HTERT RPE-1 (cell line): ENCODE measurements around the gene ZNF573.
"Not testable (repeated sequence)": the region's sequence is repeated elsewhere in the genome, so short reads cannot be mapped to it uniquely, and the experiment has no call there.

Experiments used
- in situ Hi-C: fragments of 300-500 bp; cut with MboI; formaldehyde crosslinking; loops from 4 replicates; pipeline ENCODE4 v1.14.3; 2020; ENCODE audit warnings: low sequenced_read_pairs

ZNF573 gene

DNA sequence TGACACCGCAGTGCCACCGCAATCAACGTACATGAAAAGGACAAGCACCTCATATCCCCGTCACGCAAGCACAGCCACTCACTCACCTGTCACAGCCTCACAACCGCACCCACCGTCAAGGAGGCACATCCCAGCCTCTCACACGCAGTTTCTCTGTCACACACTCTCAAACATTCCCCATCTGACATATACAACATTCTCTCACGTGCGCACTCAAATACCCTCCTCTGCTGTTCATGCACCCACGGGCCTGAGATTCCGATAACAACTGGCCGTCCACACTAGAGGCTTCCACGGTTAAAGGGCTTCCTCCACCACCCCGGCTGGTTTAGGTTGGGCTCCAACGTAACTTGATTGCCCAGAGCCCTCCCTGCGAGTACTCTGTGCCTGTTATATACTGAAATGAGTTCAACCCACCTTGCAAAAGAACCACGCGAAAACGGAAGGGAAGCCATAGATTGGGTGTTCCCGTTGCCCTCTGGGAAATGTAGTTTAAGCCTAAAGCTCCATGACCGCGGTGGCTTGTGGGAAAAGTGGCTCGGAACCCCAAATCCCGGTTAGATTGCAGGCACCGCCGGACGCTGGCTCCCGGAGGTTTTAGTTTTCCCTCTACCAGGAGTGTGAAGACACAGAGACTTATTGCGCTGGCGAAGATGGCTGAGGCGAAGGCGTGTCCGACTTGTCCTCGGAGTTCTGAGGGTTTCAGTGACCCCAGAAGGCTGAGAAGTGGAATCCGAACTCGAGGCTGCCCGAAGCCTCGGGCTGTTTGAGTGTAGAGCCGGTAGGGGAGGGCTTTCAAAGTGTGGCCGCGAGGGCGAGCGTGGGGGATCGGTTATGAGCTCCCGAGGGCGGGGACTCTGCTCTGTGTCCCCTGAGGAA lies at the start of gene ZNF573:
TSS of gene ZNF573 (minus strand) at position 460 of the 879 bp plus-strand sequence. CDS start 5,857 bp downstream, outside the sequence.
- in situ Hi-C loops = no loop called here

DNA sequence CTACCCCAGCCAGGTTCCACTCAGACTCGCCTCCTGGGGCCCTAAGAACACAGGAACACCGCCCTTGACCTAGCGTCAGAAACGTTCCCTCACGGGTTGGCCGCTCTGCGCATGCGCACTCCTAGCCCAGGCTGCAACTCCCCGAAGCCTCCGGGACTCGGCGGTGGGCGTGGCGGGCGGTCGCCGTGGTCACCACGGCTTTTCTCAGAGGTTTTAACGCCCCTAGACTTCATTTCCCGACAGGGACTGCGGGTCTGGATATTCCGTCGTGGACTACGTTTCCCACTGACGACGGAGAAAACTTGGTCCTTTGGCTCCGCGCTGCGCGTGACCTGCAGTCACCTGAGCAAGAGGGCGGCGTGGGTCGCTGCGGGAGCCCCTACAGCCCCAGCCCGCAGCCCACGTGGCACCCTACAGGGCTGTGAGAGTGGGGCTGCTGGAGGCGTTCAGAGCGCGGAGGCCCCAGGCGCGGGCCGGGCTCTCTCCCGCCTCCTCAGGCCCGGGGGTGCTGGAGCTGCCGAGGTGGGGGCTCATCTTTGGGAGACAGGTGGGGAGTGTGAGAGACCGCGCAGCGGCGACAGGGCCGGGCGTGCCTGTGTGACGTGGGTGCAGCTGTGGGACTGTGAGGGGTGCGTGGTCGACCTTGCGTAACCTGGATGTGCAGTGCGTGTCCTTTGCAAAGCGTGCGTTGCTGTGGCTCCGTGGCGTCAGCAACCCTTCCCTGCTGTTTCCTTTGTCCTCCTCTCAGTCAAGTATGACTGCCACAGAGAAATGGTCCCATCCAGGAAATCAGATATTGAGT lies 38.0 kb upstream of the ZNF573 start:
- in situ Hi-C loops = no loop called here

DNA sequence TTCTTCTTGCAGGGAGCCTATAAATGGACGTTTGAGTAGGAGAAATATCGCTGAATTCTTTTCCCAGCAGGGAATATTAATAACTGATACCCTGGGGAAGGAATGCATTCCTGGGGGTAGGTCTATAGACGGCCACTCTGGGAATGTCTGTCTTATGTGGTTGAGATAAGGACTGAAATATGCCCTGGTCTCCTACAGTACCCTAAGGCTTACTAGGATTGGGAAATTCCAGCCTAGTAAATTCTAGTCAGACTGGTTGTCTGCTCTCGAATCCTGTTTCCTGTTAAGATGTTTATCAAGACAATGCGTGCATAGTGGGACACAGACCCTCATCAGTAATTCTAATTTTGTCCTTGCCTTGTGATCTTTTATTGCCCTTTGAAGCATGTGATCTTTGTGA lies 36.2 kb upstream of the ZNF573 start:
- in situ Hi-C loops = not testable (repeated sequence)

DNA sequence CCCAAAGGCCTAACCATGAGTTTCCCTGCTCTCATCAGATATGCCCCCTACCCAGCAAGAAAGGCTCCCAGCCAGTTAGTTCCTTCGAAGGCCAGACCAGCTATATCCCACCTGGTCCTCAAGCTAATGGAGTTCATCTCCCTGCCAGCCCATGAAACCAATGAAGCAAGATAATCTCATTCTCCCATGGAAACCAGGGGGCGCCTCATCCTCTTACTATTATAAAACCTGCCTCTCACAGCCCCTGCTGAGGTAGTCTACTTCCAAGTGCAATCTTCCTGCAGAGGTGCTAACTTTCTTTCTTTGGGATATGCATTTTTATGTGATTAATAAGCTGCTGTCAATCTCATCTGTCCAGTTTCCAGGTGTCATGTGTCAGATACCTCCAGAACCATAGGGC lies 34.0 kb upstream of the ZNF573 start:
- in situ Hi-C loops = no loop called here

DNA sequence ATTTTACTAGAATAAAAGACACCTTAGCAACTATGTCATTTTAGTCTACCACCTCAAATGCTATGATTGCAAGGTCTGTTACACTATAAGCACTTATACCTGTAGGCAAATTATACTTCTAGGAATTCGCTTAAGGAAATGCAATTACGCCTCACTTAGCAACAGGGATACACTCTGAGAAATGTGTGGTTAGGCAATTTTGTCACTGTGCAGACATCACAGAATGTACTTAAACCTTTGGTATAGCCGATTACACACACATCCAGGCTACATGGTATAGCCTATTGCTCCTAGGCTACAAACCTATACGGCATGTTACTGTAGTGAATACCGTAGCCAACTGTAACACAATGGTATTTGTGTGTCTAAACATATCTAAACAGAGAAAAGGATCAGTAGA lies 30.0 kb upstream of the ZNF573 start:
- in situ Hi-C loops = no loop called here

DNA sequence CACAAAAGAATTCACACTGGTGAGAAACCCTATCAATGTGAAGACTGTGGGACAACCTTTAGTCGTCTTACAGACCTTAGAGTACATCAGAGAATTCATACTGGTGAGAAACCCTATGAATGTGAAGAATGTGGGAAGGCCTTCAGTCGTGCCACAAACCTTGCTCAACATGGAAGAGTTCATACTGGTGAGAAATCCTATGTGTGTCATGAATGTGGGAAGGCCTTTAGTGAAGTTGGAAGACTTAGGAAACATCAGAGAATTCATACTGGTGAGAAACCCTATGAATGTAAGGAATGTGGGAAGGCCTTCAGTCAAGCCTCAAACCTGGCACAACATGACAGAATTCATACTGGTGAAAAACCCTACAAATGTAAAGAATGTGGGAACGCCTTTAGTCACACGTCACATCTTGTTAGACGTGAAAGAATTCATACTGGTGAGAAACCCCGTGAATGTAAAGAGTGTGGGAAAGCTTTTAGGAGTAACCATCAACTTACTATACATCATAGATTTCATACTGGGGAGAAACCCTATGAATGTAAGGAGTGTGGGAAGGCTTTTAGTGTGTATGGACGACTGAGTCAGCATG lies 24.0 kb upstream of the ZNF573 start:
- in situ Hi-C loops = no loop called here

DNA sequence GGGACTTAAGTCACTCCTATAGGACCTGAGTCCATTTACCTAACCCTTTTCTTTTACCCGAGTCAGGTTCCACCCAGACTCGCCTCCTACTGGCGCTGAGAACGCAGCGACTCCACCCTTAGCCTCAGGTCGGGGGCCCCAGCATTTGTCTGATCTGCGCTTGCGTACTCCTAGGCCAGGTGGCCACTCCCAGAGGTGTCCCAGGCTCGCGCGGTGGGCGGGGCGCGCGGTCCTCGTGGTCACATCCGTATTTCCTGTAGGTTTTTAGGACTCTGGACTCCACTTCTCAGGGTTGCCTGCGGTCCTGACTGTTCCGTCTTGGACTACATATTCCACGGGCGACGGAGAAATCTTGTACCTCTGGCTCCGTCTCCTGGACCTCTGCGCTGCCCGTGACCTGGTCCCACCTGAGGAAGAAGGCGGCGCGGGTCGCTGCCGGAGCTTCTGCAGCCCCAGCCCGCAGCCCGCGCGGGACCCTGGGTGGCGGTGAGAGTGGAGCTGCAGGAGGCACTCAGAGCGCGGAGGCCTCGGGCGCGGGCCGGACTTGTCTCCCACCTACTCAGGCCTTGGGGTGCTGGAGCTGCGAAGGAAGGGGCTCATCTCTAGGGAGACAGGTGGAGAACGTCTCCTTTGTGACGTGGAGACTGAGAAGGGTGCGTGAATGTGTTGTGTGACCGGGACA lies 11.0 kb upstream of the ZNF573 start:
- in situ Hi-C loops = no loop called here

DNA sequence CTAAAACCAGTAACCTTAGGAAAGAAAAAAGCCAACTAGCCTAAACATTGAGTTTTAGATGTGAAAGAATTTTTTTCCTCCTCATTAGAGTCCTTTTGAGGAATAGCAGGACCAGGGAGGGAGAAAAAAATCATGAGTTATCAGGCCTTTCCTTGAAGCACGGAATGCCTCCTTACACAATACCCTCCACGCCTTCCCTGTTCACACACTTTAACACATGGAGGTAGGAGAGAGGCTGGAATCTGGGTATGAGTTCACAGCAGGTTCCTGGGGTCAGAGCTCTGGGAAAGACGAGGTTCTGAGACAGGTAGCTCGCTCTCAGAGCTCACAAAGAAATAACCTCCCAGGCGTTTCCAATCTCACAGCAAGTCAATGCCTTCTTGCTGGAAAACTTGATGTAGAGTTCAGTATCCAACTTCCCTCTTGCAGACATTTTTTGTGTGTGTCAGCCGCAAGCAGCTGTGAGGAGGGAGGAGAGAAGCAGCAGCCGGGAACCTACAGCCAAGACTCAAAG lies 716 bp downstream of the ZNF573 start:
- in situ Hi-C loops = no loop called here

DNA sequence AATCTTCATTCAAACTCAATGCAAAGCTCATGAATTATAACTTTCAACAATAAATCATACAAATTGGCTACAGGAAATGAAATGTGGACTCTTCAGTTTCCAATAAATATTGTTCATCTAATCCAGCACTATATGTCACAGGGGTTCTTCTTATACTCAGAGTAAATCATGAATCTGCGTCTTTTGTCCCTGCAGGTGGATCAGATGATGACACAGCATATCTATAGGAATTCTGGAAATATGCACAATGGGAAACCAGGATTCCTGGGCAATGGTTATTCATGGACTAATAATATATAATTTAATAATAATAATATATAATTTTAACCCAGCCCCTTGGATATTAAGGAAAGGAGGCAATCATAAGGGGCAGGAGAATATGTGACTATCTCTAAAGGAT lies 8.4 kb downstream of the ZNF573 start:
- in situ Hi-C loops = no loop called here

DNA sequence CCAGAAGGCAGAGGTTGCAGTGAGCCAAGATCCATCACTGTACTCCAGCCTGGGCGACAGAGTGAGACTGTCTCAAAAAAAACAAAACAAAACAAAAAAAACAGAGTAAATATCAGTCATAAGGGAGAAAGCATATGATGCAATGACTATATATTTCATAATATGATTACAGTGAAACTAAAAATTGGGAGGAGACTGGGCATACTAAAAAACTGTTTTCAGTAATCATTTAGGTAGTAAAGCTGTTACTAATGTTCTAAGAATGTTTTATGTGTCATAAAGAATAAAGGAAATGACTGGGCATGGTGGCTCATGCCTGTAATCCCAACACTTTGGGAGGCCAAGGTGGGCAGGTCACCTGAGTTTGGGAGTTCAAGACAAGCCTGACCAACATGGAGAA lies 15.9 kb downstream of the ZNF573 start:
- in situ Hi-C loops = no loop called here

DNA sequence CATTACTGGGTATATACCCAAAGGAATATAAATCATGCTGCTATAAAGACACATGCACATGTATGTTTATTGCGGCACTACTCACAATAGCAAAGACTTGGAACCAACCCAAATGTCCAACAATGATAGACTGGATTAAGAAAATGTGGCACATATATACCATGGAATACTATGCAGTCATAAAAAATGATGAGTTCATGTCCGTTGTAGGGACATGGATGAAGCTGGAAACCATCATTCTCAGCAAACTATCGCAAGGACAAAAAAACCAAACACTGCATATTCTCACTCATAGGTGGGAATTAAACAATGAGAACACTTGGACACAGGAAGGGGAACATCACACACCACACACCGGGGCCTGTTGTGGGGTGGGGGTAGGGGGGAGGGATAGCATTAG lies 21.7 kb downstream of the ZNF573 start:
- in situ Hi-C loops = not testable (repeated sequence)

DNA sequence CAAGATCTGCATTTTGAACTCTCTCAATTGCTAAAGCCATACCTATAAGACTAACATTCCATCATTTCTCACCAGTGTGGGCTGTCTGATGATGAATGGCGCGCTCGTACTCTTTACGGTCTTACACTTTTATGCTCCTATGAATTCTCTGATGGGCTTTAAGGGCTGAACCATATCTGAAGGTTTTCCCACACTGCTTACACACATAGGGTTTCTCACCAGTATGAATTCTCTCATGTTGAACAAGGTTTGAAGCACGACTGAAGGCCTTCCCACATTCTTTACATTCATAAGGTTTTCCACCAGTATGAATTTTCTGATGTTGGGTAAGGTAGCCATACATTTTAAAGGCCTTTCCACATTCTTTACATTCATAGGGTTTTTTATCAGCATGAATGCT lies 41.0 kb downstream of the ZNF573 start:
- in situ Hi-C loops = no loop called here

DNA sequence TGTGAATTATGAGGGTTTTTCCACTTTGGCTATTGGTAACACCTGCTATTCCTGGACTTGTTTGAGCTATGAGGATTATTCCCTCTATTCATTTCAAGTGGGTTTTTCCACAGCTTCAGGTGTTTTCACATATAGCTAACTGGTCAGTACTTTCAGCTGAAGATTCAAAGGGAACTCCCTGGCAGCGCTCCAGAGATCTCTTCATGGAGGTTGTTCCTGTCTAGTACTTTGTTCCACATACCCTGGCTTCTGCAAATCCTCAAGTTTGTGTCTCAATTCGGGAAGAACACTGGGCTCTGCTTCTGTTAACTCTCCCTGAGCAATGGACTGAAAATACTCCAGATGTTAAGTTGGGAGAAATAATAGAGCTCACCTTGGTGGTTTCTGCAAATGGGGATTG lies 54.2 kb downstream of the ZNF573 start:
- in situ Hi-C loops = no loop called here

DNA sequence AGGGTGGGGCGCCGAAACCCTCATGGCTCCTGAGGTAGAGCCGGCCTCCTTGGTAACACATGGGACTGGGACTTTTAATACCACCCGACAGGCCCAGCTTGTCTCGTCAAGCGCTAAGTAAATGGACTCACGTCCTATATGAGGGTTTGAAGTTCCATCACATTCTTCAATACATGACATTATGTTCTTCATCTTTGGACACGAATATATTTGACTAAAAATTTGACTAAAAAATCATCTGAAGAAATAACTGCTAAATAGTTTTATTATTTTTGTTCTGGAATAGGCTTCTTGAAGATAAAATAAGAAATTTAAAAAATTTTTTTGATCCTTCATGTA lies 59.5 kb downstream of the ZNF573 start:
- in situ Hi-C loops = no loop called here

DNA sequence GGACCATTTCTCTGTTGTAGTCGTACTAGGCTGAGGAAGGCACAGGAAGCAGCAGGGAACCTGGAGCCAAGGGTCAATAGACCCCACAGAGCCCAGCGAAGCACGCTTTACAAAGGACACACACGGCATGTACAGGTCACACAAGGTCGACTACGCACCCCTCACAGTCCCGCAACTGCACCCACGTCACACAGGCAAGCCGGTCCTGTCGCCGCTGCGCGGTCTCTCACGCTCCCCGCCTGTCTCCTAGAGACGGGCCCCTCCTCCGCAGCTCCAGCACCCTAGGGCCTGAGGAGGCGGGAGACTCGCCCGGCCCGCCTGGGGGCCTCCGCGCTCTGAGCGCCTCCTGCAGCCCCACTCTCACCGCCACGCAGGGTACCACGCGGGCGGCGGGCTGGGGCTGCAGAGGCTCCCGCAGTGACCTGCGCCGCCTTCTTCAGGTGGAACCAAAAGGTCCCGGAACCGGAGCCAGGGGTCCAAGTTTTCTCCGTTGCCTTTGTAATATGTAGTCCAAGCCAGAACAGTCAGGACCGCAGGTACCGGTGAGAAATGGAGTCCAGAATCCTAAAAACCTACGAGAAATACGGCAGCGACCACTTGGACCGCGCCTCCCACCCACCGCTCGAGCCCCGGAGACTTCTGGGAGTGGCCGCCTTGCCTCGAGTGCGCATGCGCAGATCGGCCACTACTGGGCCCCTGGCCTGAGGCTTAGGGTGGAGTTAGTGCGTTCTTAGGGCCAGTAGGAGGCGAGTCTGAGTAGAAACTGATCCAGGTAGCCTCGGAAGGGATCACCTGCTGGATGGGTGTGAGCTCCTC lies 60.1 kb downstream of the ZNF573 start, which contains the start of gene ZNF607:
TSS of gene ZNF607 (minus strand) at position 651 of the 816 bp plus-strand sequence. CDS start 8,143 bp downstream, outside the sequence.
- in situ Hi-C loops = no loop called here

DNA sequence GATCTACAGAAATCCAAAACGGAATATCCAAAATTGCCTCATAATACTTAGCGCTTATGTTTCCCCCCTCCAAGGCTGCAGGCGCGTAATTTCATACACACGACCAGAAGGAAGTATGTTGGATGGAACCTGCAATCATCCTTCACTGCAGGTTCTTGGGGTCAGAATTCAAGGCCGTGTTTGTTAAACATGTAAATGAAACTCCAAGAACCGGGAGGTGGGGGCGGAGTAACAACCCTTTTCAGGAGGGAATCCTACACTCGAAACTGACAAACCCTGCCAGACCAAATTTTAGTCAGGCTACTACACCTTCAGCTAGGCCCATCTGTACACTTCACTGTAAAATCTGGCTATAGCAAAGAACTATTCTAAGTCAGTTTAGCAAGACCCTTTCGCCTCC lies 61.1 kb downstream of the ZNF573 start:
- in situ Hi-C loops = no loop called here

DNA sequence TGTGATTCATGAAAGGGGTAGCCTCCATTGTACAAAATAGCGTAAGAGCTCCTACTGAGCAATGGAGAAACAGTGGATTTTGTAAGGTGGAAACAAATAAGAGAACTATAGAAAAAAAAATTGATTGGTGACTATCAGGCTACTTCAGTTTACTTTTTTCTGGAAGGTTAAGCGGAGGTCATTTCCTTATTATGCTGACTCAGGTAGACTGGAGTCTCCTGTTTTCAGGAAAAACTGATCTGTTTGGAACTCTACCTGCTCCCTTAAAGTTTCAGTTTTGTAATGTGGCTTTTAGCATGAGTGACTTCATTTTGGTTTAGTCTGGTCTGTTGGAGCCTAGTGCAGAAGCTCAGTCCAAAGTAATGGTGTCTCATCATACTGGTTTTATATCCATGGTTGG lies 63.2 kb downstream of the ZNF573 start:
- in situ Hi-C loops = no loop called here

DNA sequence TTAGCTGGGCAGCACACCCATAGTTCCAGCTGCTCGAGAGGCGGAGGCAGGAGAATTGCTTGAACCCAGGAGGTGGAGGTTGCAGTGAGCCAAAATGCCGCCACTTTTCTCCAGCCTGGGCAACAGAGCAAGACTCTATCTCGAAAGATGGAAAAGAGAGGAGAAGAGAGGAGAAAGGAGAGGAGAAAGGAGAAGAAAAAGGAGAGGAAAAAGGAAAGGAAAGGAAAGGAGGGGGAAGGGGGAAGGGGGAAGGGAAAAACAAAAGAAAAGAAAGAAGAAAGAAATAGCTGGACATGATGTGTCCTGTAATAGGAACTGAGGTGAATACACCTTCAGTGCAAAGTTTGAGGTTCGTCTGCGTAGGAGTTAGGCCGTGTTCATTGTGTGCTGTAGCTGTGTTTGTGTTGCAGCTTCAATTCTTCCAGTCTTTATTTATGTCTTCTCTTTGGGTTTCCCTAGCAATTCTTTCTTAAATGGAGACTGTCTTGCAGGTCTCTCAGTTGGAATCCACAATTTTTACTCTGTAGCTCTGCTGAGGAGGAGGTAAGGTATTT lies 73.3 kb downstream of the ZNF573 start:
- in situ Hi-C loops = no loop called here

DNA sequence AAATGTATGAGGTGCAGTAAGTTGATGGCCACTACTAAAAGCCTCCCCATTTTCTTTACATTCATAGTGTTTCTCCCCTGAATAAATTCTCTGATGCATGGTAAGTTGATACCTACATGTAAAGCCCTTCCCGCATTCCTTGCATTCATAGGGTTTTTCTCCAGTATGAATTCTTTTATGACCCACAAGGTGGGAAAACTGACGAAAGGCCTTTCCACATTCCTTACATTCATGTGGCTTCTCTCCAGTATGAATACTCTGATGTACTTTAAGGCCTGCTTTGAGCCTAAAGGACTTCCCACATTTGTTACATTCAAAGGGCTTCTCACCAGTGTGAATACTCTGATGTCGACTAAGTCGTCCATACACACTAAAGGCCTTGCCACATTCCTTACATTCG lies 80.3 kb downstream of the ZNF573 start:
- in situ Hi-C loops = no loop called here

DNA sequence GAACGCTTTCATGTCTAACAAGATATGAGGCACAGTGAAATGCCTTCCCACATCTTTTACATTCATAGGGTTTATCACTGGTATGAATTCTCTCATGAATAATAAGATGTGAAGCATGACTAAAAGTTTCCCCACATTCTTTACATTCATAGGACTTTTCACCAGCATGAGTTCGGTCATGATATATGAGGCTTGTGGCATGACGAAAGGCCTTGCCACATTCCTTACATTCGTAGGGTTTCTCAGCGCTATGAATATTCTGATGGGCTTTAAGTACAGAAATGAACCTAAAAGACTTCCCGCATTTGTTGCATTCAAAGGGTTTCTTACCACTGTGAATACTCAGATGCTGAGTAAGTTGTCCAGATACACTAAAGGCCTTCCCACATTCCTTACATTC lies 81.2 kb downstream of the ZNF573 start:
- in situ Hi-C loops = no loop called here
